ENCODE measurements around the gene PON3. TPM values are rescaled to one million over a fixed set of nuclear protein-coding genes. Genes with fewer than 3 reads are reported as not detected.

Gene PON3
- total and polyA plus RNA-seq, 2 experiments from 2014 or later, result 1.4 to 1.6 TPM

- H3K4me2 ChIP-seq, result no peak overlapping the region
- TF ChIP-seq POLR2AphosphoS5 (IDR thresholded peaks at IDR 0.05; ENCODE audit: low read depth) (no peak), ZNF462 (CRISPR knock-in tag; IDR thresholded peaks at IDR 0.05) (no peak), ZNF331 (CRISPR knock-in tag; IDR thresholded peaks at IDR 0.05; ENCODE audit: low read depth) (no peak), ZNF114 (CRISPR knock-in tag; IDR thresholded peaks at IDR 0.05) (no peak), EZH2phosphoT487 (IDR thresholded peaks at IDR 0.05; ENCODE audit: unreplicated experiment) (no peak), STAT1 (IDR thresholded peaks at IDR 0.05; ENCODE audit: unreplicated experiment) (no peak), JUNB (IDR thresholded peaks at IDR 0.05; ENCODE audit: unreplicated experiment) (no peak), ETS1 (IDR thresholded peaks at IDR 0.05) (no peak), EZH2 (IDR thresholded peaks at IDR 0.05; ENCODE audit: low read depth, unreplicated experiment) (no peak), NANOG (IDR thresholded peaks at IDR 0.05; ENCODE audit: borderline replicate concordance) (no peak), CREB1 (CRISPR knock-in tag; IDR thresholded peaks at IDR 0.05; ENCODE audit: low read depth) (no peak)
- TF ChIP-seq, protein P1, sequence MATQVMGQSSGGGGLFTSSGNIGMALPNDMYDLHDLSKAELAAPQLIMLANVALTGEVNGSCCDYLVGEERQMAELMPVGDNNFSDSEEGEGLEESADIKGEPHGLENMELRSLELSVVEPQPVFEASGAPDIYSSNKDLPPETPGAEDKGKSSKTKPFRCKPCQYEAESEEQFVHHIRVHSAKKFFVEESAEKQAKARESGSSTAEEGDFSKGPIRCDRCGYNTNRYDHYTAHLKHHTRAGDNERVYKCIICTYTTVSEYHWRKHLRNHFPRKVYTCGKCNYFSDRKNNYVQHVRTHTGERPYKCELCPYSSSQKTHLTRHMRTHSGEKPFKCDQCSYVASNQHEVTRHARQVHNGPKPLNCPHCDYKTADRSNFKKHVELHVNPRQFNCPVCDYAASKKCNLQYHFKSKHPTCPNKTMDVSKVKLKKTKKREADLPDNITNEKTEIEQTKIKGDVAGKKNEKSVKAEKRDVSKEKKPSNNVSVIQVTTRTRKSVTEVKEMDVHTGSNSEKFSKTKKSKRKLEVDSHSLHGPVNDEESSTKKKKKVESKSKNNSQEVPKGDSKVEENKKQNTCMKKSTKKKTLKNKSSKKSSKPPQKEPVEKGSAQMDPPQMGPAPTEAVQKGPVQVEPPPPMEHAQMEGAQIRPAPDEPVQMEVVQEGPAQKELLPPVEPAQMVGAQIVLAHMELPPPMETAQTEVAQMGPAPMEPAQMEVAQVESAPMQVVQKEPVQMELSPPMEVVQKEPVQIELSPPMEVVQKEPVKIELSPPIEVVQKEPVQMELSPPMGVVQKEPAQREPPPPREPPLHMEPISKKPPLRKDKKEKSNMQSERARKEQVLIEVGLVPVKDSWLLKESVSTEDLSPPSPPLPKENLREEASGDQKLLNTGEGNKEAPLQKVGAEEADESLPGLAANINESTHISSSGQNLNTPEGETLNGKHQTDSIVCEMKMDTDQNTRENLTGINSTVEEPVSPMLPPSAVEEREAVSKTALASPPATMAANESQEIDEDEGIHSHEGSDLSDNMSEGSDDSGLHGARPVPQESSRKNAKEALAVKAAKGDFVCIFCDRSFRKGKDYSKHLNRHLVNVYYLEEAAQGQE (IDR thresholded peaks at IDR 0.05; ENCODE audit: unreplicated experiment), result no peak
- TF ChIP-seq, protein P2, sequence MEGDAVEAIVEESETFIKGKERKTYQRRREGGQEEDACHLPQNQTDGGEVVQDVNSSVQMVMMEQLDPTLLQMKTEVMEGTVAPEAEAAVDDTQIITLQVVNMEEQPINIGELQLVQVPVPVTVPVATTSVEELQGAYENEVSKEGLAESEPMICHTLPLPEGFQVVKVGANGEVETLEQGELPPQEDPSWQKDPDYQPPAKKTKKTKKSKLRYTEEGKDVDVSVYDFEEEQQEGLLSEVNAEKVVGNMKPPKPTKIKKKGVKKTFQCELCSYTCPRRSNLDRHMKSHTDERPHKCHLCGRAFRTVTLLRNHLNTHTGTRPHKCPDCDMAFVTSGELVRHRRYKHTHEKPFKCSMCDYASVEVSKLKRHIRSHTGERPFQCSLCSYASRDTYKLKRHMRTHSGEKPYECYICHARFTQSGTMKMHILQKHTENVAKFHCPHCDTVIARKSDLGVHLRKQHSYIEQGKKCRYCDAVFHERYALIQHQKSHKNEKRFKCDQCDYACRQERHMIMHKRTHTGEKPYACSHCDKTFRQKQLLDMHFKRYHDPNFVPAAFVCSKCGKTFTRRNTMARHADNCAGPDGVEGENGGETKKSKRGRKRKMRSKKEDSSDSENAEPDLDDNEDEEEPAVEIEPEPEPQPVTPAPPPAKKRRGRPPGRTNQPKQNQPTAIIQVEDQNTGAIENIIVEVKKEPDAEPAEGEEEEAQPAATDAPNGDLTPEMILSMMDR (conservative IDR thresholded peaks at IDR 0.05; ENCODE audit: low read depth in 2 of 2), result no peak
These were observed 84.8 kb downstream of the PON3 start for GRCh38 chr7:95311389-95311788.

More at GRCh38 chr7:95311389-95311788, 84.8 kb downstream of the PON3 start:
- Mint-ChIP-seq H3K27me3 (ENCODE audit: insufficient read depth, low read depth, poor library complexity) (peaks cover 1% of the 10 kb centered on the region), H3K9me3 (no peaks in the 10 kb centered on the region), H3K27ac (no peak overlapping the region), H3K4me3 (no peak overlapping the region), H3K36me3 (ENCODE audit: low read depth) (no peaks in the 10 kb centered on the region), H3K4me1 (no peaks in the 10 kb centered on the region)
- DNase-seq (ENCODE audit: low spot score) (no peak), ATAC-seq (no peak)
- Histone ChIP-seq H2AFZ (no peak overlapping the region), H4K20me1 (replicated peaks; ENCODE audit: insufficient read depth) (no peaks in the 10 kb centered on the region), H3K36me3 (ENCODE audit: insufficient read depth) (no peaks in the 10 kb centered on the region), H3K9me2 (ENCODE audit: insufficient read depth) (peaks cover 4% of the 10 kb centered on the region; the same call in 1 of the 2 replicates), H3K79me2 (replicated peaks; ENCODE audit: insufficient read depth) (no peaks in the 10 kb centered on the region), H3K4me1 (ENCODE audit: insufficient read depth) (no peaks in the 10 kb centered on the region), H3K4me3 (no peak overlapping the region), H3K27ac (ENCODE audit: low read depth) (no peak overlapping the region), H3K27me3 (ENCODE audit: insufficient read depth) (no peaks in the 10 kb centered on the region), H3F3A (replicated peaks; ENCODE audit: low read depth) (no peaks in the 10 kb centered on the region)
